ENCODE data around the gene LRRFIP1.
"Not testable (repeated sequence)": the region's sequence is repeated elsewhere in the genome, so short reads cannot be mapped to it uniquely, and the experiment has no call there.

The LRRFIP1 gene

DNA sequence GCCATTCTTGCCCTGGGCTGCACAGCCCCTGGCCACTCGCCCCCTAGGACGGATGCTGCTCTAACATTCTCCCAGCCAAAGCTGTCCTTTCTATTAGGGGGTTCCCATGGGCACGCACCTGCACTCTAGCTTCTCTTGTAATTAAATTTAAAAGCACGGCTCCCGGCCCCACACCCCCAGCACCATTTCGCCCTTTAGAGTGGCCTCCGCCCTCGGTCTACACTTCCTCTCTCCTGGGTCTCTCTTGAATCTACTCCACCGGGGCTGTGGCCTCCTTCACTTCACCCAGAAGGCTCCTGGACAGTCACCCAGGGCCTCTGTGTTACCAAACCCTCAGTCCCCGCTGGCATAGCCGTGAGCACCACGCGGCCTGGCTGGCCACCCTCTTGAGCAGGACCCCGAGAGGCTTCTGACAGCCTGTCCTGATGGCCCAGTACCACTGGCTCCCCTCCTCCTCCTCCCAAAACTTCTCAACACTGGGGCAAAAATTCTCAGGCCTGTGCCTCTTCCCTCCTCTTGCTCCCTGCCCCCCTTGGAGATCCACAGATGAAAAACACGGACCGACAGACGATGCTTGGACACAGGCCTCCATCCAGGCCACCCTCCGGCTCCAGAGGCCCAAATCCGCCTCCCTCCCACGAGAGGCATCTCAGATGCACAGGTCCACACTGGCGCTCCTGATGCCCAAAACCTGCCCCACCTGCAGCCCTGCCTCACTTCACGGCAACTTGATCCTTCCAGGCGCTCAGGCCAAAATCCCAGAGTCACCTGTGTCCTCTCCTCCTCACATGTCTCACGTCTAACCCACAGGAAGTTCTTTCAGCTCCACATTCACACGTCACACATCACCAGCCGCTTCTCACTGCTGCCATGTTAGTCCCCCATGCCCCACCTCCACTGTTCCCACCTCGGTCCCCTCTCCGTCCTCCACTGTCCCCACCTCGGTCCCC, 29.9 kb upstream of the LRRFIP1 start:
- DNase-seq (ENCODE audit: low read depth in 2 of 2, low spot score in 1 of 2) = no peak

DNA sequence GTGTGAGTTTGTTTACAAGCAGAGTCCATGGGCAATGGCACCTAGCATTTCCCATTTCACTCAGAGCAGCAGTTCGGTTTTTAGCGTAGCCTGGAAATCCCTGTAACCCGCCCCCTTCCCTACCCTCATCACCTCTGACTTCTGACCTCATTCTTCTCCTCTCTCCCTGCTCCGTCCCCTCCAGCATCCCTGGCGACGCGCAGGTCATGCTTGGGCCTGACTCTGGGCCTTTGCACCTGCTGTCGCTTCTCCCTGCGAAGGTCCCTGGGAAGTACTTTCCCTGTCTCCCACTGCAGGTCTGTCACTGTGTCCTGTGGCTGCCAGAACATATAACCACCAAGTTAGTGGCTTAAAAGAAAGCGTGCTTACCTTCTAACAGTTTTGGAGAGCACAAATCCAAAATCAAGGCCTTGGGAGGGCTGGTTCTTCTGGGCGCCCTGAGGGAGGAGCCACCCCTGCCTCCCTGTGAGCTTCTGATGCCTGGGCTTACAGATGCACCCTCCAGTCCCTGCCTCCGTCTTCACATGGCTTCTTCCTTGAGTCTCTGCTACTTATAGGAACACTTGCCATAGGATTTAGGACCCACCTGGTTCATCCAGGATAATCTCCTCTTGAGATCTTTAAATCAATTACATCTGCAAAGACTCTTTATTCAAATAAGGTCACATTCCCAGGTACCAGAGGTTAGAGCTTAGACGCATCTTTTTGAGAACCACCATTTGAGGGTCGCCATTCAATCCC, 28.7 kb upstream of the LRRFIP1 start:
- DNase-seq (ENCODE audit: low read depth in 2 of 2, low spot score in 1 of 2) = no peak

DNA sequence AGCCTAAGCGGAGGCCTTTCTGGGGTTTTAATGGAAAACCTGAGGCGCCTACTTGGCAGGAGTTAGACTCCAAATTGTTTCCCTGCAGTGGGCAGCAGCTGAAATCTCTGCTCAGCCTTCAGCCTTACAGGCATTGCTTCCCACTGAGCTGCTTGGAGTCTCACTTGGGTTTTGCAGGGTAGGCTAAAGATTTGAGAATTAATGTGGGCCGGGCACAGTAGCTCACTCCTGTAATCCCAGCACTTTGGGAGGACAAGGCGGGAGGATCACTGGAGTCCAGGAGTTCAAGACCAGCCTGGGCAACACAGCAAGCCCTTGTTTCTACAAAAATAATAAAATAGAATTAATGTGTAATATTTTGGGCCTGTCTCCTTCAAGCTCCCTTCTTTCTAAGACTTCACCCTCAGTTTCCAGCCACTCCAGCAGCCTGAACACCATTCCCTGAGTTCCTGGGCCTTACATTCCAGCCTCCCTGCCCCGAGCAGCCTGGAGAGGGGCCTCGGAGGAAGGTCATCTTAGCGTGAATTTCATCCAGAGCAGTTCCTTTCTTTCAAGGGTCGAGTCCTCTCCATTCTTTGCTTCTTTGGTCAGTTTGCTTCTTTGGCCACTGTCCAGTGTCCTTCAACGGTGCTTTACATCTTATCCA, 27.8 kb upstream of the LRRFIP1 start:
- no peak for DNase-seq (ENCODE audit: low read depth in 2 of 2, low spot score in 1 of 2)

DNA sequence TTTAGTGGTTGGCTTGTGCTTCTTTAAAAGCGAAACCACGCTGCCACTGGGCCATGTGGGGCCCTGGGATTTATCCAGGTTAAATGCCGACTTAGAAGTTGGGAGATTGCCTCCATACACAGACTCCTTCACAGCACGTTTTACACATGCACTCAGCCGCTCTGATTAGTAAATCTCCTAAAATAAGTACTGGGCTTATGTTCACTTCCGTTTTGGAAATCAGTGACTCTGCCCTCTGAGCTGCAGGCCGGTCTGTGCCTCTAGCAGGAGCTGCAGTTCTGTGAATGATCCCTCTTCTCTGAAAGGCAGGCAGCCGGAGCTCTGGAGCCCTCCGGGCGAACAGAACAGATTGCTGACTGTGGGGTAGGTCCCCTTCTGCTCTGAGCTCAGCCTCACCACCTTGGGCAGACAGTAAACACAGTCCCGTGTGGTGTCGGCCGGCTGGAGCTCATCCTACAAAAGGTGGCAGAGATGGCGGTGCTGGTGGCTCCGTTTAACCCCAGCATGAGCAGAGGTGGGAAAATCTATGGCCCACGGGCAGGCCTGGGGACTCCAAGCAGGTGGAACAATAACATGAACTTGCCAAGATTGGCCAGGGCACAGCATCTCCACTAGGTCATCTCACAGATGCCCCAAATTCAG, 27.1 kb upstream of the LRRFIP1 start:
- no peak for DNase-seq (ENCODE audit: low read depth in 2 of 2, low spot score in 1 of 2)

DNA sequence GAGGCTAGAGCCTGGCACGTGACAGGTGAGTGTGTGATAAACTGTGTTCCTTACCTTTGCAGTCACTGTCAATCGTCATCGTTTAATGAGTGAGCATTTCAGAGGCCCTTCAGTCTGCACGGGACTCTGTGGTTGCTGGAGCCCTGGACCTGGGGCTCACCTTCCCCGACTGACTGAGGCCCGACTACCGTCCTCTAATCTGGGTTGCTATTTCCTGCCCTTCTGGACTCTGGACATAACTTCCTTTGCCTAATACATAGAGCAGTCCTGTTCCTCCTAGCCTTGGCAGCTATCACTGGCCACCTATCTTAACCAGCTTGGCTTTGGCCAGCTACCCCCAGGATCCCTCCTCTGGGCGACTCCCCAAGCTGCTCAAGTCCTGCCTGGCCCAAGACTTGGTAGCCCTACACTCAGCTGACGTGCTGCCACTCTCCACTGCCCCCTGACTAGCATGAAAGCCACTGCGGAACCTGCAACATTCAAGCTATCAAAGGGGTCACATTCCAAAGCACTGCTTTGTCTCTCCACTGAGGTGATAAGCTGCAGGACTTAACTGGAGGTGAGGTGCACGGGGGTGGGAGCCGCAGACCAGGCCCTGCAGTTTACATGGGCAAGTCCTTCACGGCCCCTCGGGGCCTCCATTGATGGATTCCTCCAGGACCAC, 25.8 kb upstream of the LRRFIP1 start:
- DNase-seq (ENCODE audit: low read depth in 2 of 2, low spot score in 1 of 2) = no peak

DNA sequence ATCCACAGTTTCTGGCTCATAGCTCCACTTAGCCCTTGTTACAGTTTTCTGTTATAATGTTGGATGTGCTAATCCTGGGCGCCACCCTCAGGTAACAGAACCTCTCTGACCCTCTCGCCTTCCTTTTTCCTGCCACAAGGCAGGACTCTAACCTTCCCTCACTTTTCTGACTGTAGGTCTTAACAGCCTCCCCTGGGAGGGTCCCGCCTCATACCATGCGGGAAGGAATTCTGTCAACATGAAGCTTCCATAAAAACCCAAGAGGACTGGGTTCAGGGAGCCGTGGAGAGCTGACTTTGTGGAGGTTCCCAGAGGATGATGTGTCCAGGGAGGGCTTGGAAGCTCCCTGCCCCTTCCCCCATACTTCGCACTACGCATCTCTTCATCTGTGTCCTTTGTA, 25.0 kb upstream of the LRRFIP1 start:
- DNase-seq (ENCODE audit: low read depth in 2 of 2, low spot score in 1 of 2) = no peak

DNA sequence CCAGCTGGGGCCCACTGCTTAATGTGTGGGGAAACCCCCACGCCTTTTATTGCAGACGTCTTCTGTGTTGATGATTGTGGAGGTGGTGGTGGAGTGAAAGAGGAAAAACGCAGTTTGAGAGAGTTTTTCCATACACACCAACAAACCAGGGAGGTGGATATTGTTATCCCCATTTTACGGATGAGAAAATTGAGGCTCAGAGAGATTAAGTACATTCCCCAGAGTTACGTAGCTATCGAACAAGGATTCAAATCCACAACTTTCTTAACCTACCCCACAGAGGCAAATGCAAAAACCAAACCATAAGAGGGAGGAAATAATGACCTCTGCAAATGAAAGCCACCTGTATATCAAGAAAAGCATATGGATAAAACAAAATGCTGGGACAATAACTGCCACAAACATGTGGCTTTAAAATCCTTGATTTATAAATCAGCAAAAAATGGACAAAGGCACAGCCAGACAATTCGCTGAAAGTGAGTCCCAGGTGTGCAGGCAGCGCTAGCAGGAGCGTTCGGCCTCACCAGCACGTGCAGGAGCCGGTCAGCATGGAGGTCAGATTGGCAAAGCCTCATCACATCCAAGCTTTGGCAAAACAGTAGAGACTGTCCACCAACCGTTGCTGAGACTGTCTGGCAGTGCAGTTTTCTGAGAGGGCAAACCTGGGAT, 24.2 kb upstream of the LRRFIP1 start:
- no peak for DNase-seq (ENCODE audit: low read depth in 2 of 2, low spot score in 1 of 2)

DNA sequence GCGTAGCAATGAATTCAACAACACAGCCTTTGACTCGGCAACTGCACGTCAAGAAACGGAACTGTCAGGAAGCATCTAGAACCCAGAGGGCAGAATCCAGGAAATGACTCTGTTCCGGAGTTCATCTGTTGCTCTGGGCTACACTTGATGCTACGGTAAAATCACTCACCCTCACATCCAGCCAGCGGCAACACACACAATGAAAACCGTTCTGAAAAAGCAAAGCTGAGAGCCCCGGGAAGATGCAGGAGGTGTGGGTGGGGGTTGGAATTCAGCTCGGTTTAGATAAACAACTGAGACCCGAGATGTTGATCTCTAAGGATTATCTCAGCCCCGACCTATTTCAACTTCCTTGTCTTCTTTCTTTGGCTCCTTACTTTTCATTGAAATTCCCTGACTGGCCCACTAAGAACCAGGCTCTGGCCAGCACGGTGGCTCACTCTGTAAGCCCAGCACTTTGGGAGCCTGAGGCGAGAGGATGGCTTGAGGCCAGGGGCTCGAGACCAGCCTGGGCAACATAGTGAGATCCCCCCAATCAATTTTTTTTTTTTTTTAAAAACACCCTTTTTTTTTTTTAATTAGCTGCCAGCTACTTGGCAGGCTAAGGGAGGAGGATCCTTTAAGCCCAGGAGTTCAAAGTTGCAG, 23.5 kb upstream of the LRRFIP1 start:
- peak; percentile 17 to 37 for DNase-seq (ENCODE audit: low read depth in 2 of 2, low spot score in 1 of 2)

DNA sequence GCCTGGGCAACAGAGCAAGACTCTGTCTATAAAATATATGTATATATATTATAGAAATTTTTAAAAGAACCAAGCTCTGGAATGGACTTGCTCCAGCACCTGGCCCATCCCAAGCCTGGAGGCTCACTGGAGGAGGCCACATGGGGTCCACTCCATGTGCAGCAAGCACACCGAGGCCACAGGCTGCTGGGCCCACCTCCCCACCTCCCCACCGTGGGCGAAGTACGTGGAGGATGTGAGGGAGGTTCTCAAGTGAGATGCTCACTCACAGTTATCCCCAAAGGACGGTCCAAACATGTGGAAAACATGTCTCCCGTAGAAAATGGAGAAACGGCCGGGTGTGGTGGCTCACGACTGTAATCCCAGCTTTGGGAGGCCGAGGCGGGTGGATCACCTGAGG, 23.0 kb upstream of the LRRFIP1 start:
- DNase-seq (ENCODE audit: low read depth in 2 of 2, low spot score in 1 of 2) = no peak

DNA sequence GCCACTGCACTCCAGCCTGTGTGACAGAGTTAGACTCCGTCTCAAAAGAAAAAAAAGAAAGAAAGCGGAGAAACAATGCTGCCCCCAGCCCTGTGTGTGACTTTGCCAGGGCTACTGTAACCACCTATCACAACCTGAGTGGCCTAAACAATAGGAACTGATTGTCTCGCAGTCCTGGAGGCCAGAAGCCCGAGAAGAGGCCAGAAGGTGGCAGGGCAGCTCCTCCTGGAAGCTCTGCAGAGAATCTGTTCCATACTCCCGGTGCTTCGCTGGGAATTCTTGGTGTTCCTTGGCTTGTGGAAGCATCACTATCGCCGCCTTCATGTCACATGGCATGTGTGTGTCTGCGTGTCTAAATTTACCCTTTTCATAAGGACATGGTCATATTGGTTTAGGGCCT, 22.4 kb upstream of the LRRFIP1 start:
- DNase-seq (ENCODE audit: low read depth in 2 of 2, low spot score in 1 of 2) = no peak

DNA sequence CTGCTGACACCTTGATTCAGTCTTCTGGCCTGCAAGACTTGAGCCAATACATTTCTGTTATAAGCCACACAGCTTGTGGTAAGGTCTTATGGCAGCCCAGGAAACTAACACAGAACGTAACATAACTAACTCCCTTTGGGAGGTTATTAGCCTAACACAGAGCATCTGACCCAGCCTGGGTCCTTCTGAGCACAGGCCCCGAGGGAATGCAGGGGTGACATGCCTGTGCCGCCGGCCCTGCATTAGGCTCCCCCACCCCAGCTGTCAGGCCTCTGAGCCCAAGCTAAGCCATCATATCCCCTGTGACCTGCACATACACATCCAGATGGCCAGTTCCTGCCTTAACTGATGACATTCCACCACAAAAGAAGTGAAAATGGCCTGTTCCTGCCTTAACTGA, 20.9 kb upstream of the LRRFIP1 start:
- not testable (repeated sequence) for DNase-seq (ENCODE audit: low read depth in 2 of 2, low spot score in 1 of 2)

DNA sequence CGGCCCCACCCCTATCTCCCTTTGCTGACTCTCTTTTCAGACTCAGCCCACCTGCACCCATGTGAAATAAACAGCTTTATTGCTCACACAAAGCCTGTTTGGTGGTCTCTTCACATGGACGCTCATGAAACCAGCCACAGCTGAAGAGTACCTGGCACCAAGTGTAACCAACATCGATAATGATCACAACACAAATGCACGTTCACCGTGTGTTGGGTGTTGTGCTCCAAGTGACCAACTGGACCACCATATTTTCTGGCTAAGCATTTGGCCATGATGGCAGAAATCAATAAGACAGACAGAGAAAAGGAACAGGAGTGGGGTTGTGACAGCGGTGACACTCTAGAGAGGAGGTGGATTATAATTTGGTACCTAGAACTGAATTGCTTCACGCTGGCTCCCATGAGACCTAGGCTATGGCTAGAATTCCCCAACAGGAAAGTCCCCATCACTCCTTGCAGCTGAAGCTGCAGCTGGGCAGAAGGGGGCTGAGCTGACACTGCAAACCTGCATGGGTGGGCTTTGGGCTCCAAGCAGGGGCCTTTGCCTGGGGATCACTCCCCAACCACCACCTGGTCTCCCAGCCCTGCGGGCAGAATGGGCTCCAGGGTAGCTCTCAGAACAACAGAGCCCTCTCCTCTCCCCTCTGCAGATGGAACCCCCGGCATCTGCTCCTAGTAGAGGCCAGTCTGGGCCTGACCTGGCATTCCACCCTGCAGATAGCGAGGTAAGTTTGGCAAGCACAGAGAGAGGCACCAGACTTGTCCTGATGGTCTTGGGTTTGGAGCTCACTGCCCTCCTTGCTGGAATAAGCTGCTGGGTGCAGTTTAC, 14.6 kb upstream of the LRRFIP1 start:
- DNase-seq (ENCODE audit: low read depth in 2 of 2, low spot score in 1 of 2) = no peak

DNA sequence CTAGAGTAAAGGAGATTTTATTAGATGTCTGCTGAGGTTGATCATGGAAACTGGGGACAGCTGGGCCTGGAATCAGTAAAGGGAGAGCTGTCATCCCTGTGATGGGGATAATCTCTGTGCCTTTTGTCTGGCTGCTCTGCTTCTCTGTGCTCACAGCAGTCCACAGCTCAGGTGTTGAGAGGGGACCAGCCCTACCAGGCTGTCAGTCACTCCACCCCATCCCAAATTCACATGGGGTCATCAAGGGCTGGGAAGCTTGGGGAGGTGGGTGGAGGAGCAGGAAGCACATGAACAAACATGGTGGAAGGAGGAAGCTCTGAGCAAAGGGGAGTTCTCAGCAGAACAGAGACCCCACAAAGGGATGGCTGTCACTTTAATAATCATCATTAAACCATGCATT, 13.7 kb upstream of the LRRFIP1 start:
- no peak for DNase-seq (ENCODE audit: low read depth in 2 of 2, low spot score in 1 of 2)

DNA sequence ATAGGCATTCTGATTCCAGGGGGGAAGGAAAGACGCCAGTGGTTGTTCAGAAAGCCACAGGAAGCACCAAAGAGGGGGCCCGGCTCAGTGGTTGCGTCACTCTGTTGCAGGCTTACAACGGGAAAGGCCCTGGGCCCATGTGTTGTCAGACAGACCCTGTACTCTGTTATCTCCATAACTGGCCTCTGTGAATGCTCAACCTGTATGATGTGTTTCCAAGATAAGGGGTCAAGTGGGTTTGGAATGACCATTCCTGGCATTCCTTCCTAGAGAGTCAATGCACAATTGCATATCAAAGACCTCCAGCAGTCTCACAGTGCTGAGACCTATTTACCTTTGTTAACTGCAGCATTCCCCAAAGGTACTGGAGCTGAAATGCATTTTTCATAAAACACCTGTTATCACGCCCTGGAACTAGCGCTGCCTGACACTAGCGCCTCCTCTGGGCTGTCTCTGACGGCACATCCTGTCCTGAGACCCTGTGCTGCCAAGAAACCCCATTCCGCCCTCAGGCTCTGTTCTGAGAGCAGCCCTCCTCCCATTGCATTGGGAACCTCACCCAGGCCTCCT, 13.2 kb upstream of the LRRFIP1 start:
- no peak for DNase-seq (ENCODE audit: low read depth in 2 of 2, low spot score in 1 of 2)

DNA sequence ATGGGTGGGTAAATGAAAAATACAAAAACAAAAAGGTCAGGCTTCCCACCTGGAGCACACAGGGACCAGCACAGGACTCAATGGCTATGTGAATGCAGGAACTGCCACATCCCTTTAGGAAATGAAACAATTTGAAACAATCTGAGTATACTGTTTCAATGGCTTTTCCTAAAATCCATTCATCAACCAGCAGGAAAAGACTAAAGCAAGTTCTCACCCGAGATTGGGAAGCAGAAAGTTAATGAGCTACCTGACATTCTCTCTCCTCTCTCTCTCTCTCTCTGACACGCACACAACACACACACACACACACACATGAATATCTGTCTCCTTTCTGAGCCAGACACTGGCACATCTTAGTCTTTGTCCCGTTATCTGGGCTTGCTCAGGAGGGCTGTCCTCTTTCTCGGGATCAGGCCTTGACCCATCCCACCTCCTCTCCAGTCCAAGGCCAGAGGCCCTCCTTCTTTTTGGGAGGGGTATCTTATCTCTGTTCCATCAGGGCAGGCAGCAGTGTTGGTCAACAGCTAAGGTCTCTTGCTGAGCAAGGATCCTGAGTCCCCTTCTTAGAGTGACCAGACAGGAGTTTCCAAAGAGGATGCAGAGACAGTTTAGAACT, 11.6 kb upstream of the LRRFIP1 start:
- DNase-seq (ENCODE audit: low read depth in 2 of 2, low spot score in 1 of 2) = no peak

DNA sequence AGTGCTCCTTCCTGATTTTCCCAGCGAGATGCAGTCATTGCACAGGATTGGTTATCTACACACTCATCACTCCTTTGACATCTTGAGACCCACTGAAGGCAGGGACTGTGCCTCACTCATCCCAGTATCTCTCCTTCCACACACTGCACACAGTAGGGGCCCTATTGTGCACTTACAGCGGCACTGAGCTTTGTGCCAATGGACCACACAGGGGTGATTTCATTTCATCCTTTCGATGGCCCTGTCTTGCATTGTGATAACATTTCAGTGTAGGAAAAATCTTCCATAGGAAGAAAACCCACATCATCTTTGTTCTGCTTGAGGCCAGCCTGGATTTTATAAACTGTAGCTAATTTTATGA, 11.0 kb upstream of the LRRFIP1 start:
- no peak for DNase-seq (ENCODE audit: low read depth in 2 of 2, low spot score in 1 of 2)

DNA sequence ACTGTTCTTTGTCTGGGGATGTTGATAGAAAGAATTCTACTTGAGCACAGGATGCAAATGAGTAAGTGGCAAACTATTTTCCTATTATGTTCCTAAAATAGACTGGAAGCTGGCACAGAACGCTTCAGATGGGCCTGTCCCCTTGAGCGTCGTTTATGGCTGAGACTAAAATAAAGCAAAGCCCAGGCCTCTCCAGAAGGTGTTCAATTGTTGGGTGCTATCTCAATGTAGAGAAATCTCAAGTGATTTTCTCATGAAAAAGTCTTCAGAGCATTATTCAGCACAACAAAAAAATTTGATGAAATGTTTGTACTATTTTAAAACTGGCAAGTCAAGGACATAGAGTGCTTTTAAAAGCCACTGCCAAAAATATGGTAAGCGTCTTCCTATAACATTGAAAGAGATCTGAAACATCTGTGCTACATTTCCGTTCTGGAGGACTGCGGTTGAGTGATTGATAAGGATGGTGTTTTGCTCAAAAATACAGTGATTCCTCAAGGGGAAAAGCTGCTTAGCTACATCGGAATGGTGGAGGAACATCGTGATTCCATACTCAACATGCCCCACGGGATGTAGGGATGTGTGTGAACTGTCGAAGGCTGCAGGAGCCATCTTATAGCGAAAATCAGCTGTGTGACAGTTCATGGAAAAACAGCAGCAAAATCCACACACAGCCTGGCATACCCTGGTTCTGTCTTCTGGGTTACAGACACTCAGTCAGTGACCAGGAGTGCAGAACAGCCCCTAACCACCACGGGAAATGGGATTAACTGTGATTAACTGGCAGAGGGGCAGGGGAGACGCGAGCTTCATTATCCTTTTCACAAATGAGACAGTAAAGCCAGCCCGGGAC, 10.4 kb upstream of the LRRFIP1 start:
- DNase-seq (ENCODE audit: low read depth in 2 of 2, low spot score in 1 of 2) = no peak

All from stimulated activated CD8-positive, alpha-beta memory T cell treated with anti-CD3 and anti-CD28 coated beads, Interleukin-4, amount 100 ng/mL, for 1 hour (primary cell).